IMR-90 (cell line): ENCODE measurements around the gene IL13RA1. TPM values are rescaled to one million over a fixed set of nuclear protein-coding genes. Genes with fewer than 3 reads are reported as not detected.

Experiments used
- ATAC-seq: fragments of 200-7000 bp; cut with Tn5 transposase; 2 replicates; pipeline ENCODE4 v1.9.1; 2020; ENCODE audit warnings: low read depth, mild to moderate bottlenecking, moderate library complexity
- BruUV-seq: library from RNA; stranded (reverse); fragments of 400-500 nt; replicated peaks from 2 replicates; lab custom pipeline; 2021; lab: Mats Ljungman, UMichigan
- CTCF ChIA-PET: fragments of 300-600 bp; formaldehyde crosslinking; extraction: SDS; loops from one replicate; lab custom pipeline; 2021; ENCODE audit warnings: antibody characterized with exemption; lab: Yijun Ruan, JAX
- POLR2A ChIA-PET: fragments of 300-600 bp; sonication (Branson Sonifier 250); formaldehyde crosslinking; loops from one replicate; lab custom pipeline; 2022; ENCODE audit warnings: antibody characterized with exemption; ENCODE audit not compliant: unreplicated experiment; lab: Charles Lee
- DNase-seq: peaks from one replicate; pipeline ENCODE4 v3.0.0; 2013
- H2AFZ ChIP-seq: replicated peaks from 2 replicates; pipeline ENCODE3; 2013; ENCODE audit warnings: low read length, mild to moderate bottlenecking; ENCODE audit not compliant: poor library complexity
- H2AK5ac ChIP-seq: 2 replicates; pipeline ENCODE4 v1.6.1; 2013; ENCODE audit warnings: low read depth, low read length, inconsistent platforms
- H2AK9ac ChIP-seq: replicated peaks from 2 replicates; pipeline ENCODE3; 2013; ENCODE audit warnings: mild to moderate bottlenecking, low read depth, low read length, moderate library complexity; ENCODE audit not compliant: poor library complexity
- H2BK120ac ChIP-seq: 2 replicates; pipeline ENCODE4 v1.6.1; 2013; ENCODE audit warnings: low read depth, low read length, inconsistent platforms
- H2BK15ac ChIP-seq: 3 replicates; pipeline ENCODE4 v1.6.1; 2013; ENCODE audit warnings: low read depth, low read length, inconsistent platforms
- H2BK20ac ChIP-seq: 2 replicates; pipeline ENCODE4 v1.6.1; 2013; ENCODE audit warnings: low read depth, mild to moderate bottlenecking, inconsistent platforms, low read length, moderate library complexity
- H2BK5ac ChIP-seq: 2 replicates; pipeline ENCODE4 v1.6.1; 2013; ENCODE audit warnings: mild to moderate bottlenecking, low read depth, low read length, inconsistent platforms; ENCODE audit not compliant: poor library complexity, severe bottlenecking
- H3K14ac ChIP-seq: replicated peaks from 2 replicates; pipeline ENCODE4 v1.6.1; 2013; ENCODE audit warnings: low read depth, low read length, inconsistent platforms
- H3K18ac ChIP-seq: 2 replicates; pipeline ENCODE4 v1.6.1; 2013; ENCODE audit warnings: low read depth, low read length, control low read depth
- H3K23ac ChIP-seq: 2 replicates; pipeline ENCODE4 v1.6.1; 2013; ENCODE audit warnings: low read depth, low read length, inconsistent platforms
- H3K27ac ChIP-seq: 2 replicates; pipeline ENCODE4 v1.5.1; 2013; ENCODE audit warnings: mild to moderate bottlenecking, control low read depth, low read length; ENCODE audit not compliant: insufficient read depth
- H3K27me3 ChIP-seq: 2 replicates; pipeline ENCODE4 v1.6.1; 2013; ENCODE audit warnings: low read length; ENCODE audit not compliant: control insufficient read depth, insufficient read depth
- H3K36me3 ChIP-seq: 2 replicates; pipeline ENCODE4 v1.6.1; 2013; ENCODE audit warnings: low read length, mixed read lengths; ENCODE audit not compliant: control insufficient read depth, insufficient read depth
- H3K4ac ChIP-seq: 2 replicates; pipeline ENCODE4 v1.6.1; 2013; ENCODE audit warnings: low read depth, low read length, inconsistent platforms
- H3K4me1 ChIP-seq: 2 replicates; pipeline ENCODE4 v1.6.1; 2013; ENCODE audit warnings: low read length, mixed read lengths; ENCODE audit not compliant: control insufficient read depth, insufficient read depth
- H3K4me2 ChIP-seq: 2 replicates; pipeline ENCODE4 v1.6.1; 2013; ENCODE audit warnings: low read depth, mild to moderate bottlenecking, control low read depth, low read length, moderate library complexity
- H3K4me3 ChIP-seq: 2 replicates; pipeline ENCODE4 v1.5.1; 2013; ENCODE audit warnings: low read depth, mild to moderate bottlenecking, control low read depth, low read length, moderate library complexity; ENCODE audit not compliant: insufficient read depth
- H3K56ac ChIP-seq: 2 replicates; pipeline ENCODE4 v1.6.1; 2013; ENCODE audit warnings: low read length, inconsistent platforms; ENCODE audit not compliant: insufficient read depth; ENCODE audit errors: extremely low read depth
- H3K79me1 ChIP-seq, 2 experiments: 2 replicates each; pipeline ENCODE4 v1.6.1; 2013; ENCODE audit warnings: low read length in 2 of 2, inconsistent platforms in 1 of 2, low read depth in 1 of 2
- H3K9ac ChIP-seq: 2 replicates; pipeline ENCODE4 v1.6.1; 2013; ENCODE audit warnings: low read depth, low read length, control low read depth
- H3K9me1 ChIP-seq: 2 replicates; pipeline ENCODE4 v1.6.1; 2013; ENCODE audit warnings: low read length, inconsistent platforms; ENCODE audit not compliant: insufficient read depth
- H3K9me3 ChIP-seq: 2 replicates; pipeline ENCODE4 v1.6.1; 2013; ENCODE audit warnings: low read length; ENCODE audit not compliant: control insufficient read depth, insufficient read depth
- H4K20me1 ChIP-seq: 2 replicates; pipeline ENCODE4 v1.6.1; 2013; ENCODE audit warnings: low read length, inconsistent platforms; ENCODE audit not compliant: insufficient read depth
- H4K5ac ChIP-seq: 2 replicates; pipeline ENCODE4 v1.6.1; 2013; ENCODE audit warnings: mild to moderate bottlenecking, low read depth, low read length, control low read depth
- H4K8ac ChIP-seq, 2 experiments: 2 replicates each; pipeline ENCODE4 v1.6.1; 2013; ENCODE audit warnings: low read depth in 2 of 2, low read length in 2 of 2, control low read depth in 1 of 2, inconsistent platforms in 1 of 2
- H4K91ac ChIP-seq: 2 replicates; pipeline ENCODE4 v1.6.1; 2013; ENCODE audit warnings: low read depth, low read length, inconsistent platforms; ENCODE audit not compliant: insufficient read depth
- POLR2A ChIP-seq: IDR thresholded peaks from 2 replicates; pipeline ENCODE4 v1.6.1; 2012; ENCODE audit warnings: mild to moderate bottlenecking, low read depth, low read length
- RCOR1 ChIP-seq: IDR thresholded peaks from 2 replicates; pipeline ENCODE4 v1.6.1; 2012; ENCODE audit warnings: mild to moderate bottlenecking, low read length, improper control_type of control experiment; ENCODE audit not compliant: insufficient replicate concordance
- WGBS, 2 experiments: methylation state at CpG; one replicate each; pipeline versions ENCODE4 v1.1.5 to v1.1.7; 2013; ENCODE audit warnings: missing lambda C conversion rate in 2 of 2; ENCODE audit not compliant: insufficient read length in 1 of 2; ENCODE audit errors: extremely low coverage in 2 of 2; 5-methylcytosine and 5-hydroxymethylcytosine counted together
- dilution Hi-C: fragments of 300-500 bp; cut with HindIII; formaldehyde crosslinking; loops from one replicate; pipeline ENCODE4 v1.14.3; 2018; ENCODE audit warnings: low sequenced_read_pairs; ENCODE audit not compliant: unreplicated experiment
- in situ Hi-C: fragments of 300-500 bp; cut with MboI; formaldehyde crosslinking; loops from 3 replicates; pipeline ENCODE4 v1.14.3; 2019; ENCODE audit warnings: low sequenced_read_pairs, inconsistent platforms, mixed read lengths
- intact Hi-C: fragments of 100-400 bp; cut with micrococcal nuclease; formaldehyde crosslinking; loops from 2 replicates; pipeline ENCODE4 v1.10.0; 2022
- polyA plus RNA-seq, 3 experiments: library from polyadenylated mRNA; depleted of rRNA; stranded (reverse); fragments of >200 nt; gene quantifications; 2 replicates each; pipeline ENCODE4 v1.2.3, GENCODE V29; 2012; ENCODE audit warnings: low replicate concordance in 1 of 3
- total RNA-seq: library from RNA; depleted of rRNA; stranded (reverse); fragments of >200 nt; gene quantifications from 2 replicates; pipeline ENCODE4 v1.2.3, GENCODE V29; 2012

Gene IL13RA1
- total and polyA plus RNA-seq, 2 of the 4 experiments (the other 2 are of a cell fraction), result 24.2 to 31.7 TPM

GRCh38 chrX:118742176-118742575 is 14.8 kb downstream of the IL13RA1 start:
- no peak overlapping the region for H4K8ac ChIP-seq
- no peaks in the 10 kb centered on the region for H3K27me3 ChIP-seq
- H3K56ac ChIP-seq, result no peak overlapping the region
- H3K9me1 ChIP-seq, result no peaks in the 10 kb centered on the region
- H2AK9ac ChIP-seq, result no peak overlapping the region
- no peak overlapping the region for H3K27ac ChIP-seq
- no peak overlapping the region for H3K14ac ChIP-seq
- no peak overlapping the region for H2BK5ac ChIP-seq
- BruUV-seq, result no TSS peak
- no peak overlapping the region for H3K4me3 ChIP-seq
- H4K20me1 ChIP-seq, result no peaks in the 10 kb centered on the region; the same call in 1 of the 2 replicates
- no peak overlapping the region for H2AK5ac ChIP-seq
- no peak overlapping the region for H3K18ac ChIP-seq
- CTCF ChIA-PET, result no interaction called here
- POLR2A ChIA-PET, result no interaction called here
- H2BK15ac ChIP-seq, result no peak overlapping the region
- H4K5ac ChIP-seq, result no peak overlapping the region
- no CpG with 5 or more reads among the region's 2 CpGs for WGBS, 2 experiments
- no peak overlapping the region for H3K23ac ChIP-seq
- TF ChIP-seq POLR2A (no peak), RCOR1 (no peak)
- ATAC-seq (no peak), DNase-seq (no peak)
- H3K4ac ChIP-seq, result no peak overlapping the region
- in situ Hi-C loops (no loop called here), intact Hi-C loops (no loop called here), dilution Hi-C loops (no loop called here)
- no peak overlapping the region for H3K9ac ChIP-seq
- H2BK20ac ChIP-seq, result no peak overlapping the region
- H3K36me3 ChIP-seq, result no peaks in the 10 kb centered on the region
- H3K9me3 ChIP-seq, result no peaks in the 10 kb centered on the region
- no peak overlapping the region for H3K4me2 ChIP-seq
- no peak overlapping the region for H4K91ac ChIP-seq
- no peak overlapping the region for H2BK120ac ChIP-seq
- peaks cover 12 to 15% of the 10 kb centered on the region in 2 experiments; a peak in 3 of 4 replicates for H3K79me1 ChIP-seq
- peaks cover 2% of the 10 kb centered on the region; the same call in 1 of the 2 replicates for H3K4me1 ChIP-seq
- H2AFZ ChIP-seq, result no peak overlapping the region
